ENCODE data around the gene UNC93B1. TPM values are rescaled to one million over a fixed set of nuclear protein-coding genes. Genes with fewer than 3 reads are reported as not detected.
"Not testable (repeated sequence)": the region's sequence is repeated elsewhere in the genome, so short reads cannot be mapped to it uniquely, and the experiment has no call there.

The UNC93B1 gene
- total and polyA plus RNA-seq, 8 donors = 11.6 to 215 (median 35.1) TPM

GRCh38 chr11:67994387-67994786 lies 9.5 kb downstream of the UNC93B1 start:
- H3K27ac ChIP-seq; intact Hi-C loops (cut with DNase I; ENCODE audit: low total_unique reads); H3K9me3 ChIP-seq; DNase-seq; H3K4me3 ChIP-seq: not testable (repeated sequence)
- H3K36me3 ChIP-seq = peaks cover 0 to 19% (median 2%) of the 10 kb centered on the region in 4 donors
- WGBS, 5 donors = 93 to 100% (median 93%) methylated on average over 1 to 5 of the region's 5 CpGs
- peaks cover 0 to 25% (median 7%) of the 10 kb centered on the region in 3 donors for H3K27me3 ChIP-seq
- peaks cover 6 to 30% (median 23%) of the 10 kb centered on the region in 4 donors for H3K4me1 ChIP-seq

GRCh38 chr11:67993821-67994220 lies 10.1 kb downstream of the UNC93B1 start:
- H3K36me3 ChIP-seq = peaks cover 0 to 14% (median 2%) of the 10 kb centered on the region in 4 donors
- H3K27ac ChIP-seq; H3K4me3 ChIP-seq; H3K9me3 ChIP-seq; intact Hi-C loops (cut with DNase I; ENCODE audit: low total_unique reads): not testable (repeated sequence)
- H3K4me1 ChIP-seq = peaks cover 6 to 30% (median 23%) of the 10 kb centered on the region in 4 donors
- peaks cover 0 to 25% (median 7%) of the 10 kb centered on the region in 3 donors for H3K27me3 ChIP-seq
- peak; percentile 51 to 58 for DNase-seq
- WGBS, 5 donors = 14 to 39% (median 23%) methylated on average over 4 to 12 of the region's 12 CpGs
- peak in 1 of 3 donors; percentile 5 for TF ChIP-seq POLR2AphosphoS5 (IDR thresholded peaks at IDR 0.05)
- TF ChIP-seq CTCF (IDR thresholded peaks at IDR 0.05) = peak in 5 of 7 experiments; percentile 38 to 68 (median 55)

- peak overlapping the region; percentile 13 to 42 (median 21) for H3K4me3 ChIP-seq
- H3K9me3 ChIP-seq; DNase-seq; intact Hi-C loops (cut with DNase I; ENCODE audit: low total_unique reads): not testable (repeated sequence)
- H3K27me3 ChIP-seq = peaks cover 0 to 25% (median 7%) of the 10 kb centered on the region in 3 donors
- H3K4me1 ChIP-seq = peaks cover 6 to 18% (median 15%) of the 10 kb centered on the region in 4 donors
- H3K27ac ChIP-seq = peak overlapping the region in 1 of 5 donors; percentile 18
- H3K36me3 ChIP-seq = peaks cover 0 to 11% (median 2%) of the 10 kb centered on the region in 4 donors
- WGBS, 5 donors = 15 to 29% (median 25%) methylated on average over 26 to 58 of the region's 70 CpGs
Measured at GRCh38 chr11:67991347-67992121, 12.4 kb downstream of the UNC93B1 start.

- Histone ChIP-seq H3K27me3 (peaks cover 0 to 25% (median 7%) of the 10 kb centered on the region in 3 donors), H3K4me1 (peaks cover 6 to 15% (median 14%) of the 10 kb centered on the region in 4 donors), H3K4me3 (peak overlapping the region in 3 of 4 donors; percentile 13 to 42 (median 20))
- H3K9me3 ChIP-seq; H3K36me3 ChIP-seq; H3K27ac ChIP-seq; intact Hi-C loops (cut with DNase I; ENCODE audit: low total_unique reads): not testable (repeated sequence)
- 14 to 45% (median 18%) methylated on average over 8 to 50 of the region's 58 CpGs for whole genome bisulfite sequencing, 5 donors
- peak in 1 of 2 donors; percentile 71 for DNase-seq
Measured at GRCh38 chr11:67990546-67991346, 13.2 kb downstream of the UNC93B1 start.

- H3K36me3 ChIP-seq; H3K4me3 ChIP-seq; H3K9me3 ChIP-seq; H3K27ac ChIP-seq; intact Hi-C loops (cut with DNase I; ENCODE audit: low total_unique reads); H3K4me1 ChIP-seq; DNase-seq: not testable (repeated sequence)
- H3K27me3 ChIP-seq = peaks cover 0 to 13% (median 0%) of the 10 kb centered on the region in 3 donors
- 78 to 87% (median 85%) methylated on average over 6 of the region's 6 CpGs for whole genome bisulfite sequencing, 5 donors
Measured at GRCh38 chr11:67985302-67985701, 18.6 kb downstream of the UNC93B1 start.

- Histone ChIP-seq H3K4me1 (peaks cover 0 to 3% (median 2%) of the 10 kb centered on the region in 4 donors), H3K36me3 (no peaks in the 10 kb centered on the region), H3K27me3 (peaks cover 0 to 13% (median 0%) of the 10 kb centered on the region in 3 donors), H3K9me3 (no peaks in the 10 kb centered on the region), H3K4me3 (no peak overlapping the region), H3K27ac (no peak overlapping the region)
- 78 to 88% (median 83%) methylated on average over 23 to 29 of the region's 29 CpGs for WGBS, 5 donors
- intact Hi-C loops (cut with DNase I; ENCODE audit: low total_unique reads) = no loop called here
- no peak for TF ChIP-seq EP300 (IDR thresholded peaks at IDR 0.05)
- DNase-seq = no peak
Measured at GRCh38 chr11:67983951-67984350, 19.9 kb downstream of the UNC93B1 start.

- intact Hi-C loops (cut with DNase I; ENCODE audit: low total_unique reads); H3K4me1 ChIP-seq; H3K9me3 ChIP-seq; H3K27ac ChIP-seq; H3K36me3 ChIP-seq; DNase-seq; H3K4me3 ChIP-seq: not testable (repeated sequence)
- WGBS, 5 donors = 45 to 63% (median 59%) methylated on average over 17 of the region's 17 CpGs
- H3K27me3 ChIP-seq = peaks cover 0 to 13% (median 0%) of the 10 kb centered on the region in 3 donors
Measured at GRCh38 chr11:67982255-67982857, 21.5 kb downstream of the UNC93B1 start.

- H3K9me3 ChIP-seq; intact Hi-C loops (cut with DNase I; ENCODE audit: low total_unique reads); H3K27ac ChIP-seq; H3K4me3 ChIP-seq; DNase-seq; H3K4me1 ChIP-seq; H3K36me3 ChIP-seq: not testable (repeated sequence)
- H3K27me3 ChIP-seq = peaks cover 0 to 13% (median 0%) of the 10 kb centered on the region in 3 donors
- WGBS, 5 donors = 86 to 95% (median 94%) methylated on average over 10 of the region's 10 CpGs
Measured at GRCh38 chr11:67981226-67981625, 22.7 kb downstream of the UNC93B1 start.
